HG03342 (cell line): ENCODE measurements around the gene AK5.

Experiments used
- ATAC-seq: cut with Tn5 transposase; IDR thresholded peaks from one replicate; pipeline ENCODE4 v1.9.1; 2021; ENCODE audit warnings: mild to moderate bottlenecking, moderate library complexity; ENCODE audit not compliant: unreplicated experiment

Gene AK5

GRCh38 chr1:77536813-77537212, 255.0 kb downstream of the AK5 start:
- no peak for ATAC-seq

DNA sequence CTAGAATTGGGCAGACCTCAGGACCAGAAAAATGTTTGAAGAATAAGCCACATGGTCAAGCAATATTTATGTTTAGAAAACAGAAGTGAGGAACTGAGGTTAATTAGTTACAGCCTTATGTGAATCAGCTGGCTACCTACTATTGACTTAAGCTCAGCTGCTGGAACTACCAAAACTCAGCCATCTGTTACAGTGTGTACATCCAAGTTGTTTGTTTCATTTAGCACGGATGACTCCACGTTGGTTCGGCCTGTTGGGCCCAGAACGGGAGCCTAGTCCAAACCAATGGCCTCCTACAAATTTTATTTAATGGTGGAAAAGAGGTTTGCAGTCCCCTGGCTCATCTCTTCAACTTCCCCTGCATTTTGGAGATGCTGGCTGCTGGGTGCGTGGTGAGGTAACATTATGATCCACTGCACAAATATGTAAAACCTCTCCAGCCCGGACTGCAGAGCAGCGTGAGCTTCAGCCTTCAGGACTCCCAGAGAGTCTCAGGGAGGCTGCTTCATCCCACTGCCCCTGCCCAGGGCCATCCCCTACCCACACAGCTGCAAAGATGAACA, 257.2 kb downstream of the AK5 start:
- ATAC-seq = peak; percentile 73

DNA sequence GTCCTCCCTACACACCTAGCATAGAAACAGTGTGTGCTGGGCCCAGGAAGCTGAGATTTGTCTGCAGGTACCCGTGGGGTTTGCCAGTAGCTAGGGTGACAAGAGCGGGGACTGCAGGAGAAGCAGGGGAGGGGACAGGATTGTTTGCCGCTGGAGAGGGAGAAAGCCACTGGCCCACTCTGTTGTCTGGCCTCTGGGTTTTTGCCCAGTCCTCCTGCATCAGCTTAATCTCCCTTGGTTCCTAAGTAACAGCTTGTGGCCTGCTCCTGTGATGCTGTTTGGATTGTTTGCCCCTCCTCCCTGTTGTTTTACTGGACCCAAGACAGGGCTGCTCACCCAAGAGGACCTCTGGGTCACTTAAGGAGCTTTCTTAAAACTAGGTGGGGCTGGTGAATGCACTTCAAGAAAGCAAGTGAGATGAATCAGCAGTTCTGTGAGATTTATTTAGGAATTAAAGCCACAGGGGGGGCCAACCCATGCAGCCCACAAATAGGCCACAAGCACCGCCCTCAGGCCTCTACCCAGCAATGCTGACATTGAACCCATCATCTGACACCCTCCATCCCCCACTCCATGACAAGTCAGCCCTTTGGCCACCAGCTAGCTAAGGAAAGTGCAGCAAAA, 257.8 kb downstream of the AK5 start:
- no peak for ATAC-seq

GRCh38 chr1:77540501-77541161, 258.8 kb downstream of the AK5 start:
- peak; percentile 28 for ATAC-seq

GRCh38 chr1:77541162-77541545, 259.3 kb downstream of the AK5 start:
- ATAC-seq = peak; percentile 56

GRCh38 chr1:77542813-77543420, 261.1 kb downstream of the AK5 start:
- ATAC-seq = no peak

DNA sequence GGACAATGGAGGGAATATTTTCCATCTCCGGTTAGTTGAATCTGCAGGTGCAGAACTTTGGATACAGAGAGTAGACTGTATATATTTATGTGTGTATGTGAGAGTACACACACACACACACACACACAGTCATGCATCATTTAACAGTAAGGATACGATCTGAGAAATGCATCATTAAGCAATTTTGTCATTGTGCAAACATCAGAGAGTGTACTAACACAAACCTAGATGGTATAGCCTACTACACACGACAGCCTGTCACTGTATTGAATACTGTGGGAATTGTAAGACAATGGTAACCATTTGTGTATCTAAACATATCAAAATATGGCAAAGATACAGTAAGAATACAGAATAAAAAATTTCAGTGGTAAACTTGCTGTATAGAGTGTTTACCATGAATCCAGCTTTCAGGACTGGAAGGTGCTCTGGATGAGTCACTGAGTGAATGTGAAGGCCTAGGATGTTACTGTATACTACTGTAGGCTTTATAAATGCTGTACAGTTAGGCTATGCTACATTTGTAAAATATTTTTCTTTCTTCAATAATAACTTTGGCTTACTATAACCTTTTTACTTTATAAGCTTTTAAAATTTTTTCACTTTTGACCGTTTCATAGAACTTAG, 262.1 kb downstream of the AK5 start:
- no peak for ATAC-seq

- ATAC-seq = no peak
These were observed 263.0 kb downstream of the AK5 start for GRCh38 chr1:77544845-77545244.

- no peak for ATAC-seq
These were observed 264.2 kb downstream of the AK5 start for GRCh38 chr1:77545970-77546369.

DNA sequence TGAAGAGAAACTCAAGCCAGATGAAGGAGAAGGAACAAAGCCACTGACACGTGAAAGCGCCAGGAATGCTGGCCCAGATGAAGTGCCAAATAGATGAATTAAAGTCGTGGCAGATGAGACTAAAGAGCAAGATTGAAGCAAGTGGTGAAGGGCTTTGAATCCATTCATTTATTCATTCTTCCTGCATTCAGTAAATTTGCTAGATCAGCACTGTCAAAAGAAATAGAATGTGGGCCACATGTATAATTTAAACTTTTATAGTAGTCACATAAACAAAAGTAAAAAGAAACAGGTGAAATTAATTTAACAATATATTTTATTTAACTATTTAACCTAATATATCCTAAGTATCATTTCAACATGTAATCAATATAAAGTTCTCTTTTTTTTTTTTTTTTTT, 265.1 kb downstream of the AK5 start:
- no peak for ATAC-seq

GRCh38 chr1:77548285-77548684, 266.5 kb downstream of the AK5 start:
- no peak for ATAC-seq

DNA sequence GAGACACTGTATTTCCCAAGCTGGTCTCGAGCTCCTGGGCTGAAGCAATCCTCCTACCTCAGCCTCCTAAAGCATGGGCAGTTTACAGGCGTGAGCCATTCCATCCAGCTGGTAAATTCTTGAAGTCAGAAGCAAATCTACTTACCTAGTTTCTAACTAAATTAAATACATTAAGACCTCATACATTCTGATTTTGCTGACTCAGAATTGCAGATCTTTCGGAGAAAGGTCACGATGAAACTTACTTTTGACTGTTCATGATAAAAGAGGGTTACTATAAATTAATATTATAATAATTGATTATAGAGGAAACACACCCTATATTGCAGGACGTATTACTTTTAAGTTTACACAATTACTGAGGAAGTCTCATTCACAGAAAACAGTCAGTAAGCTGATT, 268.3 kb downstream of the AK5 start:
- no peak for ATAC-seq

GRCh38 chr1:77552626-77553025, 270.8 kb downstream of the AK5 start:
- no peak for ATAC-seq

DNA sequence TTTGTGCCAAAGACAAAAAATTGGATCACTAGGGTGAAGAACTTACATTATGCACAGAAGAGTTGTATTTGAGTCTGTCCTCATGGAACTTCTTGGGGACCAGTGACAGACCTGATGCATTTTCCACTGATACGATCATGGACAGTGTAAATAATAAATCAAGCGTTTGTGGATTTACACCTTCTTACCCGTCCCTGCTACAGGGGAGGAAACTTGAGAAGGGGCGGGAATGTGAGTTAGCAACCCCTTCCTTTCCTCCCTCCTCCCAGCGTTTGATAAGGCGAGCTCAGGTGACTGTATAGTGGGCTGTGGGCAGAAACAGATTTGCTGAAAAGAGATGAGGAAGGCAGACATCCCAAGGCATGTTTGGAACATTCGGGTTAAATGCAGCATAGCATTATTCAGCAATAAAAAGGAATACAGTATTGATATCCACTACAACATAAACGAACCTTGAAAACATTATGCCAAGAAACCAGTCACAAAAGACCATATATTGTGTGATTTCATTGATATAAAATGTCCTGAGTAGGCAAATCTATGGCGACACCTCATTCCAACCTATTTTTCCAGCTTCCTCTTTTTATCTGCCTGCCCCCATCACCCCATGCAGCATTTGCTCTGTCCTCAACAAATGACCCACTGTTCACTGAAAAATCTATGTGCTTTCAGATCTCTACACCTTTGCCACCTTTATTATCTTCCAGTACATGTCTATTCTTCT, 271.9 kb downstream of the AK5 start:
- no peak for ATAC-seq

DNA sequence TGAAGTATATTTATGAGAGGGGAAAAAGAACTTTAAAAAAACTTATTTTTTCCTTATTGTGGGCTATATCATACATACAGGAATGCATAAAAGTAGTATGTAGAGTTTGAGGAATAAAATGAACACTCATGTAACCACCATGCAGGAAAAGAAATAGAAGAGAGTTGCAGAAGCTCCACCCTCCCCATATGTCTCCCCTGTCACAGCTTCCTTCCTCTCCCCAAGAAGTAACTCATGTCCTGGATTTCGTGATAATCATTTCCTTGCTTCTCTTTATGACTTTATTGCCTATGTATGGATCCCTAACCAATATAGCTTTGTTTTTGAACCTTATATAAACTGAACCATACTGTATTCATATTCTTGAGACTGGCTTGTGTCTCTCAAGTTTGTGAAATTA, 274.2 kb downstream of the AK5 start:
- ATAC-seq = no peak

- ATAC-seq = no peak
These were observed 275.2 kb downstream of the AK5 start for GRCh38 chr1:77557053-77557452.

DNA sequence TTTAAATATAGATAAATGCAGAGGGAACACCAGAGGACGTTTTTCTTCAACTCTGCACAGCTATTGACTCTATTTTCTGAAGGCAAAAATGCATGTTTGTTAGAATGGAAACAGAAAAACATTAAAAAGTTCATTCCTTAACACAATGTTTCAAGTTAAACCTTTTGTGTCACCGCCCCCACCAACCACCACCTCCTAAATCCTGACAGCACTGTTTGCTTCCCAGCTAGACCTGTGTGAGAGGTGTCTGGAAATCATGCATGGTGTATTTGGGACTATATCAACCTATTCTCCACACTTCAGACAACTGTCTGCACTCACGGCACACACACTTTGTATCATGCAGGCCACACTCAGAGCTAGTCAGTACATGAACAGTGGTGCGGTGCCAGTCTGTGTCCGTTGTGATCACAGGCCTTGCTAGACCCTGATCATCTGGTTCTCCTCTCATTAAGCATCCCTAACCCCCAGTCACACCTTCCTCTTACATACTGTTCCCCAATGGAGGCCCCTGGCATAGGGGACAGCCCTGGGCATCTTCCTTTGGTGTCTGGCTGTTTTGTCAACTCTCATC, 276.9 kb downstream of the AK5 start:
- ATAC-seq = no peak

GRCh38 chr1:77560741-77561140, 278.9 kb downstream of the AK5 start:
- no peak for ATAC-seq

DNA sequence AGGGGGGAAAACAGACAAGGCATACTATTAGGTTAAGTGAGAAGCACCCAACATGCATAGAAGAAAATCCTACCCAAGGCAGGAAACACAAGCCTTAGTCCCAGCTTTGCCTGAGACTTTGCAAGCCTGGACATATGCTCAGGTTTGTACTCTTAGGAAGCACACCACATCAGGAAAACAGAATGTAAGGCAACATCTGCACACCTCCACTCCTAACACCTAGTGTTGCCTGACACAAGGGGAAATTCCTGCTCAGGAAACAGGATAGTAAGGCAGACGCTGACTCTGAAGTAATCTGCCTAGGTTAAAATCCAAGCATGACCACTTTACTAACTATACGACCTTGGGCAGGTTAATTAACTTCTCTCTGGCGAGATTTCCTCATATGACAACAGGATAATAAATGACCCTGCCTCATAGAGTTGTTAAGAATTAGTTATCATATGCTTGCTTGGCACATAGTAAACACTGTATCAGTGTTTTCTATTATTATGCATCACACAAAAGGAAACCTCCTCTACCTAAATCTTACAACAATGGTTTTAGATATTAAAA, 280.9 kb downstream of the AK5 start:
- ATAC-seq = no peak

- ATAC-seq = no peak
These were observed 283.5 kb downstream of the AK5 start for GRCh38 chr1:77565321-77565720.
